ENCODE measurements around the gene RELN. TPM values are rescaled to one million over a fixed set of nuclear protein-coding genes. Genes with fewer than 3 reads are reported as not detected.
"Not testable (repeated sequence)": the region's sequence is repeated elsewhere in the genome, so short reads cannot be mapped to it uniquely, and the experiment has no call there.

RELN gene
- total RNA-seq, 1 donor from 2014 or later: 5.4 TPM

GRCh38 chr7:103784646-103785286 lies 204.7 kb downstream of the RELN start:
- no peak overlapping the region for H3K4me3 Mint-ChIP-seq (ENCODE audit: low read depth)
- H3K4me1 Mint-ChIP-seq (ENCODE audit: low read depth): no peaks in the 10 kb centered on the region
- H3K27ac Mint-ChIP-seq: no peak overlapping the region
- peaks cover 16% of the 10 kb centered on the region for H3K9me3 Mint-ChIP-seq (ENCODE audit: low read depth)
- no peak for TF ChIP-seq CTCF (IDR thresholded peaks at IDR 0.05; ENCODE audit: unreplicated experiment)
- H3K27me3 Mint-ChIP-seq: no peaks in the 10 kb centered on the region
- DNase-seq (ENCODE audit: low spot score, unreplicated experiment): no peak
- H3K36me3 Mint-ChIP-seq (ENCODE audit: insufficient read depth): no peaks in the 10 kb centered on the region

DNA sequence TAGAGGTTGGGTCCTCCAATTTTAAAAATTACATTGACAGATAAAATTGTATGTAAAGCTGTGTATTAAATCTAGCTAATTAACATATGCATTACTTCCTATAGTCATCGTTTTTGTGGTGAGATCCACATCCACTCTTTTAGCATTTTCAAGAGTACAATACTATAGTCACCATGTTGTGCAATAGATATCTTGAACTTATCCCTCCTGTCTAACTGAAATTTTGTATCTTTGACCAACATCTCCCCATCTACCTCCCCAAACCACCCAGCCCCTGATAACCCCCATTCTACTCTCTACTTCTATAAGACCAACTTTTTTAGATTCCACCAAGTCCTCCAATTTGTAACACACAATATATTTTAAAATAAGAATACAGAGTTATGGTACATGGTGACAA lies 208.0 kb downstream of the RELN start:
- Mint-ChIP-seq H3K36me3 (ENCODE audit: insufficient read depth) (no peaks in the 10 kb centered on the region), H3K4me1 (ENCODE audit: low read depth) (no peaks in the 10 kb centered on the region), H3K27me3 (no peaks in the 10 kb centered on the region), H3K9me3 (ENCODE audit: low read depth) (peaks cover 5% of the 10 kb centered on the region), H3K4me3 (ENCODE audit: low read depth) (no peak overlapping the region), H3K27ac (no peak overlapping the region)
- TF ChIP-seq CTCF (IDR thresholded peaks at IDR 0.05; ENCODE audit: unreplicated experiment): no peak
- no peak for DNase-seq (ENCODE audit: low spot score, unreplicated experiment)

- not testable (repeated sequence) for H3K4me1 Mint-ChIP-seq (ENCODE audit: low read depth); H3K27me3 Mint-ChIP-seq; H3K9me3 Mint-ChIP-seq (ENCODE audit: low read depth); H3K27ac Mint-ChIP-seq; H3K36me3 Mint-ChIP-seq (ENCODE audit: insufficient read depth); H3K4me3 Mint-ChIP-seq (ENCODE audit: low read depth); DNase-seq (ENCODE audit: low spot score, unreplicated experiment)
Observed at GRCh38 chr7:103780561-103780960, 208.9 kb downstream of the RELN start.

DNA sequence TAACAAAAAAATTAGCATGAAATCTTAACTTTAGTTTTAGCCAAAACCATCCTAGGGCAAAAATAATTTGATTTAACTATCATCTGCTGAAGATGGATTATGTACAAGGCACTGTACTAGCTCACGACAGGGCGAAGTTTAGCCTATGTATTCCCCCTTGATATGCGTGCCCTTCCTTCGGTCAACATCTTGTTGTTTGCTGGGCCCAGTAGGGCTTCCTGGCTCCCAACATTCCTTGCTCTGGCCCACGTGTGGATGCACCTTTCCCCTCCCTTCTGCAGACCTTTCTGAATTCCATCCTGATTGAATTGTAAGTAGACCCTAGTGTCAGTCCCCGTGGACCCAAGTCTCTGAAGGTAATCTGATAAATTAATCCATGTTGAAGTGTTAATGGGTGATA lies 212.0 kb downstream of the RELN start:
- Mint-ChIP-seq H3K9me3 (ENCODE audit: low read depth) (peaks cover 5% of the 10 kb centered on the region), H3K36me3 (ENCODE audit: insufficient read depth) (no peaks in the 10 kb centered on the region), H3K27ac (no peak overlapping the region), H3K4me1 (ENCODE audit: low read depth) (no peaks in the 10 kb centered on the region), H3K4me3 (ENCODE audit: low read depth) (no peak overlapping the region), H3K27me3 (peaks cover 6% of the 10 kb centered on the region)
- no peak for TF ChIP-seq CTCF (IDR thresholded peaks at IDR 0.05; ENCODE audit: unreplicated experiment)
- DNase-seq (ENCODE audit: low spot score, unreplicated experiment): no peak

DNA sequence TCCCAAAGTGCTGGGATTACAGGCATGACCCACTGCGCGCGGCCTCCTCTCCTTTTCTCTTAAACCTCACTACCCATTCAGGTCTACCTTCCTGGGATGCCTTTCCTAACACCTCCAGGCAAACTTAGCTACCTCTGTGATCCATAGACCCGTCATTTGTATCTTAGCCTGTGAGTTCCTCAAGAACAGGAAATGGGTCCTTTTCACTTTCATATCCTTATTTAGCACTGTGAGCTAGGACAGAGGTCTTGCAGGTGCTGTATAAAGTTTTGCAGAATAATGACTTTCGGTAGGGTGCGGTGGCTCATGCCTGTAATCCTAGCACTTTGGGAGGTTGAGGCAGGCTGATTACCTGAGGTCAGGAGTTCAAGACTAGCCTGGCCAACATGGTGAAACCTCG lies 215.7 kb downstream of the RELN start:
- DNase-seq (ENCODE audit: low spot score, unreplicated experiment): no peak
- Mint-ChIP-seq H3K36me3 (ENCODE audit: insufficient read depth) (no peaks in the 10 kb centered on the region), H3K4me3 (ENCODE audit: low read depth) (no peak overlapping the region), H3K9me3 (ENCODE audit: low read depth) (no peaks in the 10 kb centered on the region), H3K27ac (no peak overlapping the region), H3K27me3 (peaks cover 17% of the 10 kb centered on the region), H3K4me1 (ENCODE audit: low read depth) (no peaks in the 10 kb centered on the region)
- TF ChIP-seq CTCF (IDR thresholded peaks at IDR 0.05; ENCODE audit: unreplicated experiment): no peak

DNA sequence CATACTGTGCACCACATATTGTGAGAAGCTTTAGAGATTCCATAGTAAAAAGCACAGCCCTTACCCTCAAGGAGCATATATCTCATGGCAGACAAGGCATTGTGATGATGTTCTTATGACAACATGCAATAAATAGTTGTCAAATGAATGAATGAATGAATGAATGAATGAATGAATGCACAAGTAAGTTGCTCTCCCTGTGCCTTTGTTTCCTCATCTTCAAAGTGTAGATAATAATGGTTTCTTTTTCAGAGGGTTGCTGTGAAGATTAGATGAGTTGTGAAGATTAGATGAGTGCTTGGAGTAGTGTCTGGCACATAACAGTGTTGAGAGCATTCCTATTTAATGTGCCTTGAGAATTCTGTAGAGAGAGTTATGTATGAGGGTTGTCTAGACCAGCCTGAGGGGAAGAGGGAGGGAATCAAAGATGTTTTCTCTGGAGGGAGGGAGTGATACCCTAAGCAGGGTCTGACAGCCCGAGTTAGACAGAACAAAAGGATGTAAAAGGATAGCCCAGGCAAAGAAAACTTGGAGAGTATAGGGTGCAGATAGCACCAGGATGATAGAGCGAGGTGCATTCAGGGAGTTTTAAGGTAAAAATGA lies 217.2 kb downstream of the RELN start:
- no peak overlapping the region for H3K27ac Mint-ChIP-seq
- TF ChIP-seq CTCF (IDR thresholded peaks at IDR 0.05; ENCODE audit: unreplicated experiment): no peak
- no peak overlapping the region for H3K4me3 Mint-ChIP-seq (ENCODE audit: low read depth)
- peaks cover 19% of the 10 kb centered on the region for H3K27me3 Mint-ChIP-seq
- H3K36me3 Mint-ChIP-seq (ENCODE audit: insufficient read depth): no peaks in the 10 kb centered on the region
- H3K4me1 Mint-ChIP-seq (ENCODE audit: low read depth): no peaks in the 10 kb centered on the region
- DNase-seq (ENCODE audit: low spot score, unreplicated experiment): no peak
- H3K9me3 Mint-ChIP-seq (ENCODE audit: low read depth): no peaks in the 10 kb centered on the region

Data from progenitor cell of endocrine pancreas (in vitro differentiated cells).